ENCODE measurements around the gene ZNF584.

DNA sequence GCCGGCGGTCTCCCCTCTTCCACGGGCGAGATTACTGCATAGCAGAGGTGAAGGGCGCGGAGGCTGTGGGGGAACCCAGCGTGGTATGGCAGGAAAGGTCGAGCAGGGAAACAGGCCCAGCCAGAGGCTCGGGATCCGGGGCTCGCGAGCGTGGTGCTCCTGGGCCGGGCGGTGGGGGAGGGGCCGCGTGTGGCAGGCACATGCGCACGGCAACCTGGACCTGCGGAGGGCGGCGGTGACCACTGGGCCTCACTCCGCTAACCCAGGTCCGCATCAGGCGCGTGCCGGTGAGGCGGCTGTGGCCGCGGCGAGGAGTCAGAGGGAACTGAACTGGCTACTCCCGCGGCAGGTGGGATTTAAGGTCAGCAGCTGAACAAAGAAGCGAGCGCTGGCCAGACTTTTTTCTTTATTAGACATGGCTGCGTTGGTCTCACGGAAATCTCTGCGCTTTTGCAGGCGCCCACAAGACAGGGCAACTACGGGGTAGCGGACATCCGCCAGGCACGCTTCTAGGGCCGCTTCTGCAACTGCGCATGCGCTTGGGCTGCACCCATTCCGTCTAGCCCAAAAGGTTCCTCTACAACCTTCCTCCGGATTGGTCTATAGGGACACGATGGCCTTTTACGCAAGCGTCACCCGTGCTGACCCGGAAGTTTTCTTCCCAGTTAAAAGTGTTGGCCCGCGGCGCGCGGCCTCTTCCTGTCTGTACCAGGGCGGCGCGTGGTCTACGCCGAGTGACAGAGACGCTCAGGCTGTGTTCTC, 21.7 kb upstream of the ZNF584 start, which contains the start of gene RPS5:
- TF ChIP-seq, protein P1, sequence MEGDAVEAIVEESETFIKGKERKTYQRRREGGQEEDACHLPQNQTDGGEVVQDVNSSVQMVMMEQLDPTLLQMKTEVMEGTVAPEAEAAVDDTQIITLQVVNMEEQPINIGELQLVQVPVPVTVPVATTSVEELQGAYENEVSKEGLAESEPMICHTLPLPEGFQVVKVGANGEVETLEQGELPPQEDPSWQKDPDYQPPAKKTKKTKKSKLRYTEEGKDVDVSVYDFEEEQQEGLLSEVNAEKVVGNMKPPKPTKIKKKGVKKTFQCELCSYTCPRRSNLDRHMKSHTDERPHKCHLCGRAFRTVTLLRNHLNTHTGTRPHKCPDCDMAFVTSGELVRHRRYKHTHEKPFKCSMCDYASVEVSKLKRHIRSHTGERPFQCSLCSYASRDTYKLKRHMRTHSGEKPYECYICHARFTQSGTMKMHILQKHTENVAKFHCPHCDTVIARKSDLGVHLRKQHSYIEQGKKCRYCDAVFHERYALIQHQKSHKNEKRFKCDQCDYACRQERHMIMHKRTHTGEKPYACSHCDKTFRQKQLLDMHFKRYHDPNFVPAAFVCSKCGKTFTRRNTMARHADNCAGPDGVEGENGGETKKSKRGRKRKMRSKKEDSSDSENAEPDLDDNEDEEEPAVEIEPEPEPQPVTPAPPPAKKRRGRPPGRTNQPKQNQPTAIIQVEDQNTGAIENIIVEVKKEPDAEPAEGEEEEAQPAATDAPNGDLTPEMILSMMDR (conservative IDR thresholded peaks at IDR 0.05; ENCODE audit: low read length): no peak
- TF ChIP-seq EZH2phosphoT487 (IDR thresholded peaks at IDR 0.05; ENCODE audit: borderline replicate concordance): no peak

Measured in Loucy (cell line).